Stimulated activated CD4-positive, alpha-beta T cell treated with anti-CD3 and anti-CD28 coated beads, TNF-alpha, amount 100 ng/mL, for 4 hours (primary cell): ENCODE results near the gene TGFB3.

ENCODE experiments used
- DNase-seq, 3 experiments: peaks; one replicate each; pipeline ENCODE4 v3.0.0-alpha.2; 2020; ENCODE audit warnings: low read depth in 3 of 3

Gene TGFB3

DNA sequence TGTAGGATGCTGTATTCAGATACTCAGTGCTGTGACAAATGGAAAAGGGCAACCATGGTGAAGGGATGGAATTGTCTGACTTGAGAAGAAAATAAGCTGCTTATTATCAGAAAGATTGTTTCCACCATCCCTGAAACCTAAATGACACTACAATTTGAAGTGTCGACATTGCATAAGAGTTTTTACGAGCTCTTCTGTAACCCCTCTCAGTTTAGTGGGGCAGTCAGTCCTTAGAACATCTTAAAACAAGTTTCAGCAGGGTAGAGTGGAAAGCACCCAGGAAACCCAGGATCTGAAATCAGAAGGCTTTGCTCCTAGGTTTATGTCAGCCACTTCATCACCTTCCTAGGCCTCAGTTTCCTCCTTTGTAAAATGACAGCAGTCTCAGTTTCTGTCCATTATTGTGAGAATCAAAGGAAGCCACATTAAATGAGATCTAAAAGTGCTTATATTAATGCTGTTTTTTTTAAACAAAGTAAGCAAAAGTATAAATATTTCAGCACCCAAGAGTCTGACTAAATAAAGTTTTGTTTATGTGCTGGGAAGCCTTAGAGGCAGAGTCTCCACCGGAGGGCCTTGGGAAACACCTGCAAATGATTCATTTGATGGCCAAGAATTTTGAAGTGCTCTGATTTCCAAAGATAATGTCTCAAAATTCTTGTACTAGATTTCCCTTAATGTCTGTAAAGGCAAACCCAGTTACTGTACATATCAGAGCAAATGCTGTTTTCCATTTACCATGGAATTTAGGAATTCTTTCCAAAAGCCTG lies 5.6 kb upstream of the TGFB3 start:
- DNase-seq: no peak

DNA sequence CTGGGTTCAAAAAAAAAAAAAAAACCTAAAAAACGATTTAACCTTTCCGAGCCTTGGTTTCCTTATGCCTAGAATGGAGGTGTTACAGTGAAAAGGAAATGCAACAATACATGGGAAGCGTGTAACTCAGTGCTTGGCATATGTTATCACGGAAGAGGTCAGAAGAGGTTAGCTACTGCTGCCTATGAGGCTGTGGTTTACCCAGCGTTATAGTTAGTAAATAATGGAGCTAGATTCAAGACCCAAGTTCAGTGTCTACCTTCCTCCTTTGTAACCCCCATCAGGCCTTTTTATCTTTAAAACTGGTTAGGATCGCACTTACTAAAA lies 4.6 kb upstream of the TGFB3 start:
- no peak for DNase-seq

DNA sequence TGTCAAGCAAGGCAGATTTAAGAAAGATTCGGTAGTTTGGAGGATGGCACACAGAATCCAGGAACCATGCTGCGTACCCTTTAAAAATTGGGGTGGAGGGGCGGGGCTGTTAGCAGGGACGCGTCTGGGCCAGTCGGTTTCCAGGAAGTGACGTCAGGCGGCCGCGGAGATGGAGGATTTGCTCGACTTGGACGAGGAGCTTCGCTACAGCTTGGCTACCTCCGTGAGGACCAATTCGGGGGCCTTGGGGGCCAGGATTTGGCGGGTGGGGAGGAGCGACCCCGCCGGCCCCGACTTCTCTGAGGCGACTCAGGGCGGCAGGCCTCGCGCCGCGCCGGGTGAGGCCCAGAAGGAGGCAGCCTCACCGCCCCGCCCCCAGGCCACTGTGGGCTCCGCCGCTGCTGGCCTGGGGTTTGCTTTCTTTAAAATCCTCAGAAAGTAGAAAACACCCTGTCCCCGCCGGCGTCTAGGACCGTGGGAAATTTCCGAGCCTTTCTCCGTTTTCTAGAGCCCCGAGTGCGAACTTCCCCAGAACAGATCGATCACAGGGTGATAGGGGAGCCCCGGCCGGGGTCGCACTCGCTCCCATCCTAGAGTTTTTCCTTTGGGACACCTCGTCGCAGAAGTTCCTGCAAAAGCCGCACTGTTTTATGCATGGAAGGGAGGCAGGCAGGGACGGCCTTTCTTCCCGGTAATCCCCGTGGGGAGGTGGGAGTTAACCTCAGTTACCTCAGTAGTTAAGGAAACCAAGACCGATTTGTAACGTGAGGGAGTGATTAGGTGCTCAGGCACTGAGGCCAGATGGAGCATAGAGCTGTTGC lies 4.0 kb upstream of the TGFB3 start, which contains the start of gene IFT43:
TSS of gene IFT43 (plus strand) at position 146 of the 821 bp plus-strand sequence. CDS start at position 170, 24 bp downstream.
- DNase-seq: peak; percentile 80 to 84 (median 82)

DNA sequence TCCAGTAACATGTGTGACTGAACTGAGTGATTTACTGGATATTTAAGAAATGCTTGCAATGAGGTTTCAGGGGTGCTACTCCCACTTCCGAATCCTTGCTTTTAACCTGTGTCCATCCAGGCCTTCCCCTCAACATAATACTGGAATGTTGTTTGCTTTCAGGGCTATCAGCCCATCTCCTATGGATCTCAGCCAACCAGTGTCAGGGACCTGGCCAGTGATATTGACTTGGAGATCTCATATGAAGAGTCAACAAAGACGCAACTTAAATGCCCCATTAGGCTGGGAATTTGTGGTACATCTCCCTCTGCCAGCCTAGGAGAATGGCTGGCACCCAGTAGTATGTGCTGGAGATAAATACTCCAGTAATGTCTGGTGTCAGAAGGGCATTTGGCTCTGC lies 2.9 kb upstream of the TGFB3 start:
- DNase-seq: no peak

DNA sequence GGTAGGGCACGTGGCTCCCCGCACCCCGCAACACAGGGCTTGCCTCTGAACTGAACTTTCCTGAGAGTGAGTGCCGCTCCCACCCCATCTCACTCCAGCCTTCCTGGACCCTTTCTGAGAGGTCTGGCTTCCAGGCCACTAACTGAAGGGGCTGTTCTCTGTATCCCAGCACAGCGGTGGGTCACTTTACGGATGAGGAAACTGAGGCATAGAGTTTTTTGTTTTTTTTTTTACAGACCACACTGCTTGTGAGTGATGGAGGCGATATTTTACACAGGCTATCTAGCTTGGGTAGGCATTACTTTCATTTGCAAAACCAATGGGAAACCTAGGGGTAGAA lies 1.2 kb upstream of the TGFB3 start:
- DNase-seq: no peak

DNA sequence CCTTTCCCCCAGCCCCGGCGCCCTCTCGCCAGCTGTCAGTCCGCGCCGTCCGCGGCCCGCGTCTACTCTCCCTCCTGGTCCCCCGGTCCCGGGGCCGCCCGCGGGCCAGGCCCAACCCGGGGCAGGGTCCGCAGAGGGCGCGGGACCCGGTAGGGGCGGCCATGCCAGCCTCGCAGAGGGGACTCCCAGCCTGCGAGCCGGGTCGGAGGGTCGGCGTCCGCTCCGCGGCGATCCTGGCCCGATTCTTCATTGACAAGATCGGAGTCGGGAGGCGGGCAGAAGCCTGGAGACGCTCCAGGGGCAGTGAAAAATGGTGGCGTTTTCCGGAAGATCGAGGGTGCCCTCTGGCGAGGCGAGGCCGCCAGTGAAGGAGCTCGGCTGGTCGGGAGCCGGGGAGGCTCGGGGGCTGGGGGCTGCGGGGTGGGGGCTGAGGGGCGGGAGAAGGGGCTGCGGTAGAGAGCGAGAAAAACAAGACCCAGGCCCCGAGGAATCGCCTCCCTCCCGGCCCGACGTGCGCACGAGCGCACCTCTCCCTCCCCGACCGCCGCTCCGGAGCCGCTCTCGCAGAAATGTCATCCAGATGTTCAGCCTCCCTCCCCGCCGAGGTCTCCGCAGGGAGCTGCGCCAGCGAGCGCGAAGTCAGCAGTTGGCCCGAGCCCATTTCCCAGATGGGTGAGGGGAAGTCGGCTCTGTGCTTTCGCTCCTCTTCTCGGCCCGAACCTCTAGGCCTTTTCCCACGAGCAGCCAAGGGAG lies 647 bp upstream of the TGFB3 start:
- DNase-seq: peak; percentile 62 to 63 (median 63)

DNA sequence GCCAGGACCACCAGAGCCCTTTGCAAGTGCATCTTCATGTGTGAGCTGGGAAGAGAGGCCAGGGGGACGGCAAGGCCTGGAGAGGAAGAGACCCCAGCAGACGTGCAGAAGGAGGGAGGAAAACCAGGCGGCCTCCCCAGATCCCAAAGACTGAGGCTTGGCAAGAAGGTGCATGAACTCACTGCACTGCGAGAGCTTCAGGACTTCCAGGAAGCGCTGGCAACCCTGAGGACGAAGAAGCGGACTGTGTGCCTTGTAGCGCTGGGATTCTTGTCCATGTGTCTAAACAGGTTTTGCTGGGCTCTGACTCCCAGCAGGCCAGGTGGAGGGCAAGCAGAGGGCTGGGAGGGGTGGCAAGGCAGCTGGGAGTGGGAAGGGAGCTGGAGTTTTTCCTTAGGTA lies 939 bp downstream of the TGFB3 start:
- no peak for DNase-seq

DNA sequence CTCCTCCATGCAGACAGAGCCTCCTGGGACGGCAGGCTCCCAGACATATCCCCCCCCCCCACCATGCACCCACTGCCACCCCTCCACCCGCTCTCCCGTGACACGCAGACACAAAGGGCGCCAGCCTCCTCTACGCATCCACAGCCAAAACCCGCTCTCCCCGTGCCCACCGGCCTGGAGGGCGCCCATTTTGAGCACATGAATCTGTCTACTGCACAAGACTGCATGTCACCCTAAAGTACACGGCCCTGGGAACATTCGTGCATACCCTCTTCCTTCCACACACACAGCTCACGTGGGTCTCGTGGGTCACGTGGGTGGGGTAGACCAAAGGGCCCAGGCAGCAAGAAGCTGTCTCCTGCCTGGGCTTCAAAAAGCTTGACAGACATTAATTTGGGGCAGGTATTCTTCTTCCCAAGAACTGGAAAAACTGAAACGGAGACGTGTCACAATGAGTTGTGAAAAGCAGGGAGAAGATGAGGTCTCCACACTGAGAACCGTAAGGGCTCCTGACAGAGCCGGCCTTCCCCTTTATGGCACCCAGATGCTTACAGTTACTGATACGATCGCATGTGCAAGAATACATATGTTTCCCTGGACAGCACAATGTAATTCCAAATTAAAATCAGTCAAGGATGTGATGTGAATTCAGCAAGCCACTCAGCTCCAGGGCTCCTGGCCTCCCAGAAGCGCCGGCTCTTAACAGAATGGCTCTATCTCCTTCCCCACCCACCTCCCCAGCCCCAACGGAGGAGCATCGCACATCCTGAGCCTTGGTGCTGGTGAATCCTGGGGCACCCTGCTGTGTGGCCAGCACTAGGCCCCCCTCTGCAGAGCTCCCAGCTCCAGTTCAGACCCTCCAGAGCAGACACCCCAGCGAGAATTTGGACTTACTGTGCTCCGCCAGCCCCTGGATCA lies 1.9 kb downstream of the TGFB3 start:
- no peak for DNase-seq

DNA sequence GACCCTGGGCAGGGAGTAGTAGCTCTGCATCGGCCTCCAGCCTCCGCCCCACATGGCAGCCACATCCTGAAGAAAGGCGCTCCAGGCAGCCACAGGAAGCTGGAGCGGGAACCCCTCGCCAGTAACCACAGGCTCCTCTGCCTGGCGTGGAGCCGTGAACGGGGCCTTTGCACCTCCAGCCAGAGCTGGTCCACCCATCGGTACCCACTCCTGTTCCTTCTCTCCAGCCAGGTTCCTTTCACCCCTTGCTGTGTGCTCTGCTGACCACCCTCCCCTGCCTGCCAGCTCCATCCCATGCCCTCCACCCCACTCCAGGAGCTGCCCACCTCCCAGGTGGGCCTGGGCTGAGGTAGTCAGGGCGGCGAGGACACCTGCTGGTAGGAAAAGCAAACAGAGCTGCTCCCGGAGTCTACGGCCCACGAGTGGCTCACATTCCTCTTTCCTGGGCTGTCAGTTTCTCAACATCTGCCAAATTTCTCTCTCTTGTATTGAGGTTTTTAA lies 2.7 kb downstream of the TGFB3 start:
- no peak for DNase-seq

DNA sequence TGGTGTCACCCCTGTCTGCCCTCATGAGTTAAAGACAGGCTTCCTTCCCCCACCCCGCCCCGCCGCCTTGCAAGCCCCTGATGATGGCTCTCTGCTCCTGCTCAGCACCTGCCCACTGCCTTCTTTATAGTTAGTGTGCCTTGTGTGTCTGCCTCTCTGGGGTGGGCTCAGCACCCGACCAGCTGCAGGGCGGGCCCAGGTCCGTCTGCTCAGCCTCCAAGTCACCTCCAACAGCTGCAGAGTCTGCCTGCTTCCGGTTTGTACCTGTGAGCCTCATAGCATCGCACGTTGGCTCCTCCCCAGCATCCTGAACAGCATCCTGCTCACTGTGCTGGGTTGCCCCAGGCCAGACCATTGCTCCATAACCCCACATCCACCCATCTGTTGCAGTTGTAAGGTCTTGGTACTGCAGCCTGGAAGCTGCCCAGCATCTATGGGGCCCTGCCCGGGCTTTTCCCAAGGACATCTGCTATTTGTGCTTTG lies 3.5 kb downstream of the TGFB3 start:
- no peak for DNase-seq

DNA sequence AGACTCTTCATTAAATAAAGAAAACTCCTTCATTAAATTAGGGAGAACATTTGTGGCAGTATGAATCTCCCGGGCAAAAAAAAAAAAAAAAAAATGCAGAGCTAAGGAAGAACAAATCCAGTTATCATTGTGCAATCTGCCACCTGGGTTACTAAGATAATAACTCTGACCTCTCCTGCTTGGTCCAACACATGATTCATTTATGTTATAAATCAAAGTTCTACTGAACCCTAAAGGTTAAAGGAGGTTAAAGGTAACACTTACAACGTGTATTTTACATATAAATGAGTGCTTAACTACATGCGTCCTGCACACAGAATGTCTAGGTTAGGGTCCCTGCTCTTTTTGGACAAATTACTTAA lies 4.2 kb downstream of the TGFB3 start:
- DNase-seq: no peak

DNA sequence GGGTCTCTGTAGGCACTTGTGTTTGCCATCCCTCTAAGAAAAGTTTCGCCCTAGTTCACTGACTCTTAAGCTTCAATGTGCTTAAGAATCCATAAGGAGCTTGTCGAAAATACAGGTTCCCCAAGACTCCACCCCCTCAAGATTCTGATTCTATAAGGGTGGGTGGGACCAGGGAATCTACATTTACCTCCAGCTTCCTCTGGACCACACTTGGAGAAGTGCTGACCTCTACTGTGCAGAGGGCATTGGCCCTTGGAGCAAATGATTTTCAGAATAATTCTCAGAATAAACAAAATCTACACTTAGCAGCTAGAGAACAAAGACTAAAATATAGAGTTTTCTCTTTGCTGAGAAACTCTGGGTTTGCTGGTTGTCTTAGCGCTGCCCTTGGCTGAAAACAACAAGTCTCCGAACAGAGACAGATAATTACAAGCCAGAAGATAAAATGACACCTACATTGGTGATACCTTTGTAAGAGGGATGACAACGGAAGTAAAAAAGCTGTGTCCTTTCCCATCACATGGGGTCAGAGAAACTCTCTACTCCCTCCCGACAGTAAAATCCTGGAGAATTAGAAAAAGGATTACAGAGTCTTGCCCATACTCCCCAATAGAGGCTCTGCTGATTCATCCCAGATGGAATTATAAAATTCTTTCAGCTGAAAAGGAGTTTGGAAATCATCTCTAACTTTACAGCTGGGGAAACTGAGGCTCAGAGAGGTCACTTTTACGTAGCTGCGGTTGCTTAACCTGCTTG lies 4.8 kb downstream of the TGFB3 start:
- DNase-seq: no peak

DNA sequence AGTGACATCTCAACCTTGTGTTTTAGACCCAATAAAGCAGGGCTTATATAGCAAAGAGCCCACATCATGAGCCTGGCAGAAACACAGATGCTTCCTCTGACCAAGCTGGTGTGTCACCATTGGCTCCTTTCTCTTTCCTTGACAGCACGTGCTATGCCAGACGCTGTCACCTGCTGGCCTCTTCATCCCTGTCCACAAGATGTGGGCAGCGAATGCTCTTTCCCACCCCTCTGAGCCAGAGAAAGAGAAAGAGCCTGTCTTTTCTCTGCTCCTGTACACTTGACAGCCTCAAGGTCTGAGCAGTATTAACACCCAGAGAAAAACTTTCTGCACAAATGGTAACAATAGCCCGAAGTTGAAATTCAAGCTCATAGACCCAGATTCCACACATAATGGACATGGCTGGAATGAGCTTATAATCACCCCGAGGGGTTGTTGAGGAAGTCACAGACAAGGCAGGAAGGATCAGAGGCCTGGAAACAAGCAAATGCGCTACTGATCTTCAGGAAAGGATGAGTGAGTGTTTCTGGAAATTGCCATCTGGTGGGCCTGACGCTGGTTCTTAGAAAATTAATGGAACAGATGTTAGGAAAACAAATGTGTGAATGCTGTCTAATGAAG lies 8.9 kb downstream of the TGFB3 start:
- DNase-seq: no peak

DNA sequence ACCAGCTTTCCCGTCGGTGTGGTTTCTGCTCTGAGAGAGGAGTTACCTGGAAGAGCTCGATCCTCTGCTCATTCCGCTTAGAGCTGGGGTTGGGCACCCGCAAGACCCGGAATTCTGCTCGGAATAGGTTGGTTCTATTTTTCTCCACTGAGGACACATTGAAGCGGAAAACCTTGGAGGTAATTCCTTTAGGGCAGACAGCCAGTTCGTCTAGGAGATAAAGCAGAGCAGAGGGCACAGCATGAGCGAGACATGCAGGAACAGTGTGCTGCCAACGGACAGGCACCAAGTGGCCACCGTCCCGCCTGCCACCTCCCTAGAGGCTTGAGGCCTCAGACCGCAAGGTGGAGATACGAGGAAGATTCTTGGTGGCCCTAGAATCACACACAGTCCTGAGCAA lies 10.3 kb downstream of the TGFB3 start:
- DNase-seq: no peak

DNA sequence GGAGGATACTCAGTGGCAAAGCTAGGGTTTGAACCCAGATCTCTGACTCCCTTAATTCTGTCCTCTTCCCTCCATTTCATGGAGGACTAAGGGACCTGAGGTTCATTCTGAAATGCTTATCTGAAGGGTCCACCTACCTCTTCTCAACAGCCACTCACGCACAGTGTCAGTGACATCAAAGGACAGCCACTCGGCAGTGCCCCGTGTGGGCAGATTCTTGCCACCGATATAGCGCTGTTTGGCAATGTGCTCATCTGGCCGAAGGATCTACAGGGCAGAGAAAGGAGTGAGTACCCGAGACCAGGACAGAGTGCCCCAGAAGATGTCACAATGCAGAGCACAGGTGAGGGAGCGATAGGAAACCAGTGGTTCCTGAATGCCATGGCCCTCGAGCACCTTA lies 10.8 kb downstream of the TGFB3 start:
- no peak for DNase-seq

DNA sequence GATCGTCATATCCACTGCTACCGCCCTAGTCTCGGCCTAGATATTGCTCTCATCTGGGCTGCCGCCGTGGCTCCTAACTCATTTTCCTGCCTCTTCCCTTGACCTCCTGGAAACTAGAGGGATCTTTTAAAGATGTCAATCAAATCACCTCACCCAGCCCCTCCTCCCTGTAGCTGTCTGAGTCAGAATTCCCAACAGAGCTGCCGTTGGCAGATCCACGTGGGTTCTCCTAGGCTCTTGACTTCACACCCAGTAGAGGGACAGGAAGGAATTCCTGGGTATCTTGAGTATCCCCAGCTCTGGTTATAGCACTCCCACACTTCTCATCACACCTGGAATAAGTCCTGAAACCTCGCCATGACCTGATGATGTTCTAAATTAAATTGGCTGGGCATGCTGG lies 11.9 kb downstream of the TGFB3 start:
- no peak for DNase-seq

DNA sequence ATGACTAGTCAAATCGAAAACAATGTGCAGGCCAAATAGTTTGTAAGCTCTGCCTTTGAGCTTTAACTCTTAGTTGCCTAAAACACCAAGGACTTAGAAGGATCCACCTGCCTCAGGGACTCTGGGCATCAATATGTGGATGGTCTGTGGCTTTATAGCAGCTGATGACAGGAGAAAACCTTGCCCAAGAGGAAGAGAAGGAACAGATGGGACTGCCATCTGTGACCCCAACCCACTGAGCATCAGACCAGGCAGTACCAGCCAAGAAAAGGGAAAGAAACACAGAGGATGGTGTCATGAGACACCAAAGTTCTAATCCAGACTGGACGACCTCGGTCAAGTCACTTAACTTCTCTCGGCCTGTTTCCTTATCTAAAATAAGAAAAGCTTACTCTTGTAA lies 12.7 kb downstream of the TGFB3 start:
- no peak for DNase-seq

DNA sequence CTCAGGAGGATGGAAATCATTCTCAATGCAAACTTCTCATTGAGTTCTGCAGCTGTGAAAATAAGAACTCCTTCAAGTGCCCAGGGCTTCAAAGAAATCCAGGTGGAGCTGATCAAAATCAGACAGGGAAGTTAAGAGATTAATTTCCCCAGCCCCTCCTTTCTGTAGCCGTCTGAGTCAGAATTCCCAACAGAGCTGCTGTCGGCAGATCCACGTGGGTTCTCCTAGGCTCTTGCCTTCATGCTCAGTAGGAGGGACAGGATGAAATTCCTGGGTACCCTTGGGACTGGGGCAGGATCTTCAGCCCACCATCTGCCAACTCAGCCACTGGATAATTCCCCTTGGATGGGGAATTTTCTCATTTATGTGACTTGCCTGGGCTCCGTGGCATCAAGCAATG lies 13.3 kb downstream of the TGFB3 start:
- DNase-seq: no peak

DNA sequence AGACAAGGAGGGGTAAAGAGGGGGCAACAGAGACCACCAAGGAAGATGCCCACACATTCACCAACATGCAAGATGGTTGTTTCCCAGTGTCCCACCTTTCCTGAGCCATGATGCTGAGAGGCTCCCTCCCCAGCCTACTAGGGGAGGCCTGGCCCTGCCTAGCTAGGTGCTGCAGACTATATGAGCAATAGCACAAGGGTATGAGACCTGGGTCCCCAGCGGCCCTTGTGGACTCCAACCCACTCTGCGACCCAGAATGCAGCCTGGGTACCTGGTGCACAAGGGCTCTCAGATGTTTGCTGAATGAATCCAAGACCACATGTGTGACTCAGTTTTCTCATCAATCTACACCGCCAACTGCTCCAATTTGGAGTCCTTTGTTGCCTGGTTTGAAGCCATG lies 13.9 kb downstream of the TGFB3 start:
- DNase-seq: no peak

DNA sequence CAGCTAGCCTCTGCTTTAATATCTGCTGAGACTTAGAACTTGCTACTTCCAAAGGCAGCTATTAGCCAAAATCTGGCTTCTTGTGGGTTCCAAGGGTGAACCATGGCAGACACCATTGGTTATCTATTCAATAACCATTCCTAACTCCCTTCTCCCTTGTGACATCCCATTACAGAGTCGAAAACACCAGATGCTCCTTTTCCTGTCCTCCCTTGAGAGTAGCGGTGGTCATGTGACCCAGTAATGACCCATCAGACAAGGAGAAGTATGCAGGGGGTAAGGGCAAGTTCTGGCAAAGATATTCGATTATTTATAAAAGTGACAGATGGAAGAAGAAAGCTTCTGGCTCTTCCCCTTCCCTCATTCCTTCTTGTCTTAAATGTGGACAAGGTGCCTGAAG lies 20.1 kb downstream of the TGFB3 start:
- no peak for DNase-seq
